Measurements from ENCODE around the gene MDN1.

- TF ChIP-seq POLR2A (IDR thresholded peaks at IDR 0.05) (no peak), CTCF (IDR thresholded peaks at IDR 0.05) (no peak)
These were observed 162.0 kb downstream of the MDN1 start for GRCh38 chr6:89657445-89658158.

Data from uterus (tissue), 2 donors.